IPS DF 19.7 (cell line): ENCODE results near the gene UBA1.

Experiments
- DNase-seq: peaks from one replicate; pipeline ENCODE4 v3.0.0-alpha.2; 2013; ENCODE audit warnings: low read depth, low spot score

UBA1 gene

DNA sequence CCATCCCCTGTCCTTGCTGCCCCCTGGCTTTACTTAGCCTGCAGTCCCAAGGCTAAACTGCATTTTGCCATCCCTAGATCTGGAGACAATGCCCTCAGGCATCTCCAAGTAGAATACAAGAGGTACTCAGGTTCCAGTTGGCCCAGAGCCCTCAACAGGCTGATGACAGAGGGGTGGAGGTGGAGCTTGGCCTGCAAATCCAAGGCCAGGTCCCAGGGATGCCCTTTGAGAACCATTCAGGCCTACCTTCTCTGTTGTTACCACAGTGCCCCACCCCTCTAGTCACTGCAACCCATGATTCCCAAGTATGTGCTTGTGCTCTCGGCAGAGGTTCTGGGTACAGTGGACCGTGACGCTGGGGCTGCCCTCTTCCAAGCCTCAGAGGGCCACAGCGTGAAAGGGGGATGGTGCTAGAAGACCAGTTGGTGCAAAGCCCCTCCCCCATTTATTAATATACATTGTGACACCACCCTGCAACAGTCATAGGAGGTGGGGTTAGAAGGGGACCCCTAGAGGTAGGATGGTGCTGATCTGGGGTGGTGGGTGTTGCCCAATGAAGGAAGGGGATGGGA, 6.4 kb upstream of the UBA1 start:
- DNase-seq = no peak

DNA sequence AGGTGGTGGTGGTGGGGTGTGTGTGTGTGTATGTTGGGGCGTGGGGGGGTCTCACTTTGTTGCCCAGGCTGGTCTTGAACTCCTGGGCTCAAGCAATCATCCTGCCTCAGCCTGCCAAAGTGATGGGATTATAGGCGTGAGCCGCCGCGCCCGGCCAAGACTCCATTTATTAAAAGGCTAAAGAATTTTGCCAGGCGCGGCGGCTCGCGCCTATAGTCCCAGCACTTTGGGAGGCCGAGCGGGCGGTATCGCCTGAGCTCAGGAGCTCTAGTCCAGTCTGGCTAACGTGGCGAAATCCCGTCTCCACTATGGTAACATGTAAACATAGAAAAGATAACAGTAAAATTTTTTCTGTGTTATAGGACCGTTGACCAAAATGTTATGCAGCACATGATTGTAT, 3.7 kb upstream of the UBA1 start:
- DNase-seq = no peak

DNA sequence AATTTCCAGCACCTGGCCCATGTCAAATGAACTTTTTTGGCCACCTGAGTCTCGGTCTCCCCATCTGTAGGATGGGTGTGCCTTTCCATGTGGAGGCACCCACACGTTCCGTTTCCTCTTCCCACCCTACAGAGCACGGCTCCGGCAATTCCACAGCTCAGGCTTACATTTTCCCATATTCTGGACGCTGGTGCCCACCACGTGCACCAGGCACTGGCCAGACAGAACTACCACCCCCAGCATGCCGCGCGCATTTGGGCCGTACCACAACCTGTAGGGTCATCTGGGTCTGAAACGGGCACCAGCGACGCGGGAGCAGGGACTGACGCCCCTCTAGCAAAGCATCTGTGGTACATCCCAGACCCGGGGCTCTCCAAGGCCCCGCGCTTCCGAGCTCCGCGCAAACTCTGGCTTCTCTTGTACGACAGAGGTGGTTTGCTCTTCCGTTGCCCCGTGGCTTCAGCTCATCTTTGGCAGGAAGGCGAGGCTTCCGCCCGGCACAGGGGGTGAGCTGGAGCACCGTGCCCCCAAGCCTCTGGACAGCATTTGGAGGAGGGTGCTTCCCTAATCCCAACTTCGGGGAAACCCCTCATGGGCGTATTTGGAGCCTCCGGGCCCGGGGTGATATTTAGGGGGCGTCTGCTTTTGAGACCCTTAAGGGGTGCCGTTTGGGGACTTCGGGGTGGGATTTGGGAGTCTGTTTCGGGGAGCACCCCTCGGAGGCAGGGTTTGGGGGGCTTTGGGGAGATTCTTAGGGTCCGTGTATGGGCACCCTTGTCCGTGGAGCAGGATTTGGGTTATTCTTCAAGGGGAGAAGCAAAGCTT, 3.0 kb upstream of the UBA1 start:
- peak; percentile 71 for DNase-seq

DNA sequence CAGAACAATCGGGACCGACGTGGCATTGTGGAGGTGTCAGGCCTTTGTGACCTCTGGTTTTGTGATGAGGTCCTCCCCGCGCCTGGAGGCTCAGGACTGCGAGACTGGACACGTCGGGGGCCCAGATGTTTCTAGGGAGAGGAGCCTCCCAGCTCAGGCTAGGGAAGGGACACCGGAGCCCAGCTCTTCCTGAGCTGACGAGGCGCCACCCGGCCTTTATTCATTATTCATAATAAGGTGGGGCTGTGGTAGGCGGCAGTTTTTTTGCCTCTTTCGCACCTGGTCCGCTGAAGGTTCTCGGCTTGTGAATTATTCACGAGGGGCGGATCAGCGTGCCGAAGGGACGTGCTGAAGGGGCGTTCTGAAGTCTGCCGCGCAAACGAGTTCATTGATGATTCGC, 2.3 kb upstream of the UBA1 start:
- no peak for DNase-seq

DNA sequence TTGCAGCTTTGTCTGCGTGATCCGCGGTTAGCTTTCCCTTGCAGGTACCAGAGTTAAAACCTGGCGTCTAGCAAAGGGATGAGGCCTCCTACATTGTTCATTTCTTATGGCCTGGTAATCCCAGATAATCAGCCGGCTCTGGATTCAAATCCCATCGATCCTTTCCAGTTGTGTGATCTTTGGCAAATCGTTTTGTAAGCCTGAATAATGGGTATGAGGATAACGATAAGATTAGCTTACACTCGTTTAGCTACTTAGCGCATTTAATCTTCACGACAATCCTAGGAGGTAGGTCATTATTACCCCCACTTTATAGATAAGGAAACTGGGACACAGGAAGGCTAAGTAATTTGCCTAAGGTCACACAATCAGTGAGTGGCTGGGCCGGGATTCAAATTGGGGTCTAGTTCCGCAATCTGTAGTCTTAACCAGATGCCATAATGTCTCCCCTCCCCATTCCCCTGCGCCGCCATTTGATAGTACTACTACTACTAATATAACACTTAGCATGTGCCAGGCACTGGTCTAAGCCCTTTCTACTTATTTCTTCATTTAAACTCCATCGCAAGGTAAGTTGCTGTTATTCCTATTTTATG, 1.7 kb upstream of the UBA1 start:
- no peak for DNase-seq

DNA sequence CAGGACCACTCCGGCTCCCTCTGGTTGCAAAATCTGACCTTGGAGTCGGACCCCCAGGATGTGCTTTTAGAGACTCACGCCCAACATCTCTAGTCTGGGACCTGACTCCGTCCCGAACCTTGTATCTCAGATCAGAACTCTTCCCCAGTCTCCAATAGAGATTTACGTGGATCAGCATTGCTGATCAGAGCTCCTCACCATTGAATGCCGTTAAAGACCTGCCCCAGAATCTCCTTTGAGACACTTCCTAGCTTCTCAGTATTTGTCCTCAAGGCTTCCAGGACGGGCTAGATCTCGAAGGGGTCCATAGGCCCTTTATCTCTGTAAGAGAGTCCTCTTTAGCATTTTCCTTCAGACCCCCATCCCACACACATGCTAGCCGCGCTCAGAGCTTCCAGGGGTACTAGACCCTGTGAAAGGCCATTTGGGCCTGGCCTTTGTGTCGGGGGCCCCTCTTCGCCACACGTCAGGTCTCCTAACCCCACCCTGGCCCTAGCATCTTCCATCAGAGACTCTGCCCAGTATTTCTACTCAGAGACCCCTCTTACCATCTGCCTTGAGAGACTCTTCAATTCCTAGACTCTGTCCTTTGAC, 662 bp downstream of the UBA1 start:
- DNase-seq = no peak

DNA sequence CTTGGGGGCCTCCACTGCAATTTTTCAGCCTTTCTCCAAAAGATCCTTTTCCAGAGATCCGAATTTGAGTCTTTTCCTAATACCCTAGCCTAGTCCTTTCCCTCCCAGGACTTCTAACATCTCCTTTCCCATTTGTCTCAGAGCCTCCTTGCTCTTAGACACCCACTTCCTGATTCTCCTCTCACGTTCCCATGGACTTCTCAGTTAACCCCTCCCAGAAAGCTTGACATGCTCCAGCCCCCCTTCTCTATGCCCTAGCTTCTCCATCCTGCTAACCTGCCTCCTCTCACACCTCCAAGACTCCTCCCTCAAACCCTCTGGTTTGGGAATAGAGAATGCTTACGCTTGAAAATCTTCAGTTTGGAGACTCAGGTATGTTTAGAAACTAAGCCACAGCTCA, 2.5 kb downstream of the UBA1 start:
- no peak for DNase-seq

DNA sequence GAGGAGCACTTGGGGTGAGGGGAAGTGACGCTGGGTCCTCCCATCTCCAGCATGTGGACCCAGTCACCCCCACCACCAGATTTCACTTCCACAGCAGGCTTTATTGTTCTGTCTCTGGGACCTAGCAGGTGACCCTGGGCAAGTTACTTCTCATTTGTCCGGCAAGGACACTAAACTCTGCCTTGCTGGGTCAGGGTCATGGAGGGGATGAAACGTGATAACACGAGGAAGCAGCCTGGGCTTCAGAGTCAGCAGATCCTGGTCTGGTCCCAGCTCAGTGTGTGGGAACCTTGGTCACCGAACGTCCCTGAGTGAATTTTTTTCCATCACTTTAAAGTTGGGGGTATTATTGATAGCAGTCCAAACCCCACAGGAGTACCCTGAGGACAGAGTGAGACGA, 3.9 kb downstream of the UBA1 start:
- DNase-seq = no peak

DNA sequence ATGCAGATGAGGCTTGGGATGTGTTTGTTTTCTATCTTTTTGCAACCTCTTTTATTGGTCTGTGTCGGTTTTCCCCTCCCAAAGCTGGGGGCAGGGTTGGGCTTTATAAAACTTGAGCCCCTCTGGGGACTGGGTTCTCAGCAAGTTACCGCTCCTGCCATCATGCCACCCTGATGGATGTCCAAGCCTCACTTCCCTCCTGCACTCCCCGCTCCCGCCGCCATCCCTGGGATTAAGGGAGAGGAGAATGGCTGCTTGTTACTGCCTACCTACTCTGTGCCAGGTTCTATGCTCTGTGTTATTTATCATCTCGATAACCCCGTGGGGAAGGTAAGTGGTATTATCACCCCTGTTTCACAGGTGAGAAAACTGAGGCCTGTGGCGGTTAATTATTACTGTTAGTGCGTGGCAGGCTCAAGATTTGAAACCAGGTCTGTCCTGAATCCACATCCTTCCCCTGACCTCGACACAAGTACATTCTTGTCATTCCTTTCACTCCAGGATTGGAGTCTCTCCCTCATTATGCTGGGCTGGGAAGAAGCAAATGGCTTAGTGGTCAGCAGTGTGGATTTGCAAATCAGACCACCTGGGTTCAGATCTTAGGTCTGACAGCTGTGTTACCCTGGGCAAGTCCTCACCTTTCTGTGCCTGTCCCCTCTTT, 4.5 kb downstream of the UBA1 start:
- DNase-seq = no peak

DNA sequence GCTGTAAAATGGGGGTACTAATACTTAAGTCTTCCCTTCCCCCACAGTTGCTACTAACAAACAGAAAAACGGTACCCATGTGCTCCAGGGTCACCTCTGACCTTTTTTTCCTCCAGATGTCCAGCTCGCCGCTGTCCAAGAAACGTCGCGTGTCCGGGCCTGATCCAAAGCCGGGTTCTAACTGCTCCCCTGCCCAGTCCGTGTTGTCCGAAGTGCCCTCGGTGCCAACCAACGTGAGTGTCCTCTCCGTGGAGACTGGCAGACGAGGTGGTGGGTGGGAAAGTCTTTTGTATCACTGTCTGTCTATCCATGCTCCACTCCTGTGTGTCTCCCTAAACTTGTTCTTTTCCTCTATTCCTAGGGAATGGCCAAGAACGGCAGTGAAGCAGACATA, 5.1 kb downstream of the UBA1 start:
- DNase-seq = no peak

DNA sequence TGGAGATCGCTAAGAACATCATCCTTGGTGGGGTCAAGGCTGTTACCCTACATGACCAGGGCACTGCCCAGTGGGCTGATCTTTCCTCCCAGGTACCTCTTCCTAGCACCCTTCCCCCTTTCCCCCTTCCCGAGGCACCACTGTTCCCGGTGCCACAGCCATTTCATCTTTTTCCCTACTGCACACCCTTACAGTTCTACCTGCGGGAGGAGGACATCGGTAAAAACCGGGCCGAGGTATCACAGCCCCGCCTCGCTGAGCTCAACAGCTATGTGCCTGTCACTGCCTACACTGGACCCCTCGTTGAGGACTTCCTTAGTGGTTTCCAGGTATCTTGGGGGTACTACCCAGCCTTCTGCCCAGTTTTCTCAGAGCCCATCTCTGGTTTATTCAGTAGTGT, 5.7 kb downstream of the UBA1 start:
- no peak for DNase-seq

DNA sequence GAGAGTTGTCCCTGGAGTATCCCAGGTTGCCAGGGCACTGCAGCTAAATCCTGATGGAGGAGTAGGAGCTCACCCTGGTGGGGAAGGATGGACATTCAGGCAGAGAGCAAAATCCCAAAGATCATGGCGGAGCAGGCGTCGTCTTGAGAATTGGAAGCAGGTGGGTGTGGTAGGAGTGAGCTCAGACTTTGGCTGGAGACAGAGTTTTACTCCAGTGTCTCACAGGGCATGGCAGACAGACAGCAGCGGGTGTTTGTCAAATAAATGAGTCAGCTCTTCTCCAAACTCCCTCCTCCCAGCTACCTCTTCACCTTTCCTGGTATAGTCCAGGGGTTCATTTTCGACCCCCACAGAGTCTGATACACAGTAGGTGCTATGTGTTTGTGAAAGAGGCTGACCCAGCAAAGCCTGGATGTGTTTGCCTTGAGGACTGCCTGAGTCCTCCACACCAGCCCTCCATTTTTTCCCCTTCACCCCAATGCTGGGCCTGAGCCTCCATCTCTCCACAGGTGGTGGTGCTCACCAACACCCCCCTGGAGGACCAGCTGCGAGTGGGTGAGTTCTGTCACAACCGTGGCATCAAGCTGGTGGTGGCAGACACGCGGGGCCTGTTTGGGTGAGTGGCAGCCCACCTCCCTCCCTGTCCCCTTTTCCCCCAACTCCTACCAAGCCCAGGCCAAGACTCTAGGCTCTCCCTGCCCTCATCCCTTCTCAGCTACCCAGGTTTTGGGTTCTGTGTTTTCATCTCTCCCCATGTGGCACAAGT, 6.9 kb downstream of the UBA1 start:
- no peak for DNase-seq

DNA sequence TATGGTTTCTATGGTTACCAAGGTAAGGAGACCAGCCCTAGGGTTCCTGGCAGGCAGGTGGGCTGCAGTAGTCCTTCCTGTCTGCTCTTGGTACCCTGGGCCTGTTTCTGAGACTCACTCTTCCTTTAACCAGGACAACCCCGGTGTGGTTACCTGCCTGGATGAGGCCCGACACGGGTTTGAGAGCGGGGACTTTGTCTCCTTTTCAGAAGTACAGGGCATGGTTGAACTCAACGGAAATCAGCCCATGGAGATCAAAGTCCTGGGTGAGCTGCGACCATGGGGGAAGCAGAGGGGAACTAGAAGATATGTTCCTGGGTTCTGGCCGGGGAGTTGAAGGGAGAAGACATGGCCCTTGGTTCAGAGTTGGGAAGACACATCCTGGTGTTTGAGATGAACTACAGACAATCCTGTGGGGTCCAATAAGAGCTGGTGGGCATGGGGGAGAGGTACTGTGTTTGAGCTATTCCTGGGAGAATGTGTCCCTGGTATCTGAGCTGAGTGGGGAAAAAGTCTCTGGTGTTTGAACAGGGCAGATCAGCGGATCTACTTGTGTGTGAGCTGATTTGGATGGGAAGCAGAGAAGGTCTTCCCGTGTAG, 7.8 kb downstream of the UBA1 start:
- no peak for DNase-seq

DNA sequence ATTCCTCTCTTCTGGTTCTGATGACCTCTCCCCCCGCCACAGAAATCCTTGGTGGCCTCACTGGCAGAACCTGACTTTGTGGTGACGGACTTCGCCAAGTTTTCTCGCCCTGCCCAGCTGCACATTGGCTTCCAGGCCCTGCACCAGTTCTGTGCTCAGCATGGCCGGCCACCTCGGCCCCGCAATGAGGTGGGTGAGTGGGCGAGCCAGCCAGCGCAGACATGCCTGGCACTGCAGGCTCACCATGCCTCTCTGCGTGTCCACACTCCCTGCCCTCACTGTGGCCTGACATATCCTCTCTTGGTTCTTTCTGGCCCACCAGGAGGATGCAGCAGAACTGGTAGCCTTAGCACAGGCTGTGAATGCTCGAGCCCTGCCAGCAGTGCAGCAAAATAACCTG, 8.7 kb downstream of the UBA1 start:
- DNase-seq = no peak

DNA sequence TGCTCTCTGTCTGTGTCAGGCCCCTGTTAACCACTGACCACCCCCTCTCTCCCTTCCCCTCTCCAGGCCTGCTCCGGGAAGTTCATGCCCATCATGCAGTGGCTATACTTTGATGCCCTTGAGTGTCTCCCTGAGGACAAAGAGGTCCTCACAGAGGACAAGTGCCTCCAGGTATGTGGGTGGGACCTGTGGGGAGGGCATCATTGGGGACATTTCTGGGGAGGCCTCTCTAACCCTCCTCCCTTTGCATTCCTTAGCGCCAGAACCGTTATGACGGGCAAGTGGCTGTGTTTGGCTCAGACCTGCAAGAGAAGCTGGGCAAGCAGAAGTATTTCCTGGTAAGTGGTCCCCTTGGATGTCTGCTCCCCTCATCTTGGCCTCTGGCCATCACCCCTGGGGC, 9.2 kb downstream of the UBA1 start:
- DNase-seq = no peak

DNA sequence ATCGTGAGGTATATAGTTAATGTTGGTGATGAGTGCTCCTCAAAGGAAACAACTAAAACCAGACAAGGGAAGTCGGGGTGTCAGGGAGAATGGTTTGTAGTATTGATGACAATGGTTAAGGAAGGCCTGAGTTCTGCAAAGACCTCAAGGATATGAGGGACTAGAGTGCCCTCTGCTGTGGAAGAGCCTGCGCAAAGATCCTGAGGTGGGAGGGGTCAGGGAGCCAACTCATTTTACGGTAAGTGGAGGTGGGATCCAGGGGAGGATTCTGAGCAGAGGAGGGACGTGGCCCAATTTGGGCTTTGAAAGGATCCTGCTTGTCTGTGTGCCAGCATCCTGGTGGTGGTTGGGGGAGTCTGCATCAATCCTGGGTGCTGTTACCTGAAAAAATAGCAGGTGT, 11.3 kb downstream of the UBA1 start:
- DNase-seq = no peak

DNA sequence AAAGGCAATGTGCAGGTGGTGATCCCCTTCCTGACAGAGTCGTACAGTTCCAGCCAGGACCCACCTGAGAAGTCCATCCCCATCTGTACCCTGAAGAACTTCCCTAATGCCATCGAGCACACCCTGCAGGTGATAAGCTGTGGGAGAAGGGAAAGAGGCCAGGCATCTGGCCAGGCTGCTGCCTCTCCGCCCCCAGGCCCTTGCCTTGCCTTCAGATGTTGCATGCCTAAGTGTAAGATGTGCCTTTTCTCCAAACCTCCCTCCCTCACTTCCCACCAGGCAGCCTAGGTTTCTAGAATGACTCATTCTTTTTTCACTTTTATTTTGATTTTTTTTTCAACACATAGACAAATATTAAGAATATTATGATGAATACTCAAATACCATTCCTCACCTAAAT, 12.7 kb downstream of the UBA1 start:
- no peak for DNase-seq

DNA sequence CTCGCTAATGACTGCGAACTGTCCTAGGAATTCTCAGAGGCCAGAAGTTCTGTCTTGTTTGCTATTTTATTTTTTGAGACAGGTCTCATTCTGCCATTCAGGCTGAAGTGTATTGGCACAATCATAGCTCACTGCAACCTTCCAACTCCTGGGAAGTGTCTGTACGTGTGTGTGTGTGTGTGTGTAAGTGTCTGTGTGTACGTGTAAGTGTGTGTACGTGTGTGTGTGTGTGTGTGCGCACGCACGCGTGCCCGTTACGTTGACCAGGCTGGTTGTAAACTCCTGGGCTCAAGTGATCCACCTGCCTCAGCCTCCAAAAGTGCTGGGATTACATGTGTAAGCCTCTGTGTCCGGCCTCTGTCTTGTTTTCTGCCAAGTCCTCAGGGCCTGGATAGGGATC, 14.5 kb downstream of the UBA1 start:
- DNase-seq = no peak

DNA sequence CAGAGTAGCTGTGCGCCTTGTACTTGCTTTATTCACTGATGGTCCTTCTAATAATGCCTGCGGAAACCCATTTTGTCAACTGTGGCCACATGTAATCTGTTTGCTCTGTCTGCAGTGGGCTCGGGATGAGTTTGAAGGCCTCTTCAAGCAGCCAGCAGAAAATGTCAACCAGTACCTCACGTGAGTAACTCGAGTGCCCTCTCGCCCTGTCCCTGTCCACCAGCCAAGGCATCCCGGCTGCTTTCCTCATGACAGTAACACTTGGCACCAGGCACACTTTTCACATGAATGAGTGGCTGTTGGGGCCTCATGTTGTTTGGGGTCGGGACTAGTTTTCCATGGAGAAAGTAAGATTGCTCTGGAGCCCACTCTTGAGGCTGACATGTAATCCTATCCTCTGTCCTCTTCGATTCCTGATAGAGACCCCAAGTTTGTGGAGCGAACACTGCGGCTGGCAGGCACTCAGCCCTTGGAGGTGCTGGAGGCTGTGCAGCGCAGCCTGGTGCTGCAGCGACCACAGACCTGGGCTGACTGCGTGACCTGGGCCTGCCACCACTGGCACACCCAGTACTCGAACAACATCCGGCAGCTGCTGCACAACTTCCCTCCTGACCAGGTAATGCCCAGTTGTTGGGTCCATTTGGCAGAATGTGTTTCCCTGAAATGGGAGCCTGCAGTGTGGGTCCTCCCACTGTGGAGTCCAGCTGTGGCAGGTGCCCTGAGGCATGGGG, 16.0 kb downstream of the UBA1 start:
- no peak for DNase-seq

DNA sequence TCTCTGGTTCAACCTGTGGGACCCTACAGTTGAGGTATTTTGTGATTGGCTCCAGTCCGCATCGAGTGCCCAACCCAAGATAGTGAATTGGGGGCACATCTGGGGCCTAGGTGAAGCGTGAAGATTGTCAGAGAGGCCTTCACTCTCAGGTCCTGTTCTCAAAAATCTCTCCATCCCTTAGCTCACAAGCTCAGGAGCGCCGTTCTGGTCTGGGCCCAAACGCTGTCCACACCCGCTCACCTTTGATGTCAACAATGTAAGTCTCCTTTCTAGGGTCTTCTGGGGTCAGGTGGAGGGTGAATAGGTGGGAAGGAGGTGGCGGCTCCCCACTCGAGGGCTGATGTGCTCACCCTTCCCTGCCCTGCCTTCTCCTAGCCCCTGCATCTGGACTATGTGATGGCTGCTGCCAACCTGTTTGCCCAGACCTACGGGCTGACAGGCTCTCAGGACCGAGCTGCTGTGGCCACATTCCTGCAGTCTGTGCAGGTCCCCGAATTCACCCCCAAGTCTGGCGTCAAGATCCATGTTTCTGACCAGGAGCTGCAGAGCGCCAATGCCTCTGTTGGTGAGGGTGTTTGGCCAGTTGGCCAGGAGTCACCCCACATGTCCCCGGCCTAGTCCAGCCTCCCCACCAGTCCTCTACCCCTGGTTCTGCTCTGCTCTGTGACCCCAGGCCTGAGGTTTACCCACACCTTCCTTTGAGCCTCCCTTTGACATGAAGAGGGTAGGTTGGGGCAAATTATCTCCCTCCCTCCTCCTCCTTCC, 17.2 kb downstream of the UBA1 start:
- DNase-seq = no peak
